RWPE1 (cell line): Measurements from ENCODE around the gene TMEM145.
A peak's percentile ranks its signal among the peaks of the same experiment; 100 is the strongest.

Source experiments
- CTCF ChIA-PET: fragments of 350-600 bp; sonication (Branson Sonifier 250); formaldehyde crosslinking; extraction: SDS; loops from one replicate; lab custom pipeline; 2021; lab: Yijun Ruan, JAX
- POLR2A ChIA-PET: fragments of 400-600 bp; formaldehyde crosslinking; extraction: SDS; loops from one replicate; lab custom pipeline; 2020; ENCODE audit warnings: antibody characterized with exemption; ENCODE audit not compliant: low non-redundant PET; lab: Yijun Ruan, JAX
- DNase-seq: peaks from one replicate; pipeline ENCODE4 v3.0.0; 2012; ENCODE audit warnings: low spot score
- H3K27ac ChIP-seq: fragments of 450-650 bp; 2 replicates; pipeline ENCODE4 v1.5.1; 2017
- TF ChIP-seq, protein P1 (sequence below): fragments of 450-650 bp; conservative IDR thresholded peaks from 2 replicates; pipeline ENCODE4 v1.5.1; 2017; ENCODE audit warnings: low read depth, mild to moderate bottlenecking

TMEM145 gene

DNA sequence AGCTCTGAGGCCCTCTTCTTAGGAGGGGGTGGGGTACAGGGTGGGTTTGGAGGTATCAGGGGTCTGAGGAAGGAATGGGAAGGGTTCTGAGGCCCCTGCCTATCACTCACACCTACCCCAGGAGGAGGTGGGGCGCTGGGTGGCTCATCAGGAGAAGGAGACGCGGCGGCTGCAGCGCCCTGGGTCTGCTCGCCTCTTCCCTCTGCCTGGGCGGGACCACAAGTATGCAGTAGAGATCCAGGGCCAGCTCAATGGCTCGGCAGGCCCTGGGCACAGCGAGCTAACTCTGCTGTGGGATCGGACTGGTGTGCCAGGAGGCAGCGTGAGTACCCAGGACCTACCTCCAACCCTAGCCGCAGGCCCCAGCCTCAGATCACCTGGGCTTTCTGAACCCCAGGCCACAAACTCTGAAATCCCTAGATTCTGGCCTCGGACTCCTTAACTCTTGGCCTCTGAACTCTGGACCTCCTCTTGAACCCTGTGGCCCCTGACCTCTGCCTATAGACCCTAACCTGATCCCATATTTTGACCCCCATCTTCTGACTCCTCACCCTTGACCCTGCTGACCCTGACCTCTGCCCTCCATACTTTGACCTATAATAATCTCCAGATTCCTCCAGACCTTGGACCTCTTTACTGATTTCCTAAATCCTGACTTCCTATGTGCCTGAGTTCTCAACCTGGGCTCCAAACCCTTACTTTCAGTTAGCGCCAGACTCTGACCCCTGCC lies 36.4 kb downstream of the TMEM145 start:
- no peak for DNase-seq
- TF ChIP-seq, protein P1, sequence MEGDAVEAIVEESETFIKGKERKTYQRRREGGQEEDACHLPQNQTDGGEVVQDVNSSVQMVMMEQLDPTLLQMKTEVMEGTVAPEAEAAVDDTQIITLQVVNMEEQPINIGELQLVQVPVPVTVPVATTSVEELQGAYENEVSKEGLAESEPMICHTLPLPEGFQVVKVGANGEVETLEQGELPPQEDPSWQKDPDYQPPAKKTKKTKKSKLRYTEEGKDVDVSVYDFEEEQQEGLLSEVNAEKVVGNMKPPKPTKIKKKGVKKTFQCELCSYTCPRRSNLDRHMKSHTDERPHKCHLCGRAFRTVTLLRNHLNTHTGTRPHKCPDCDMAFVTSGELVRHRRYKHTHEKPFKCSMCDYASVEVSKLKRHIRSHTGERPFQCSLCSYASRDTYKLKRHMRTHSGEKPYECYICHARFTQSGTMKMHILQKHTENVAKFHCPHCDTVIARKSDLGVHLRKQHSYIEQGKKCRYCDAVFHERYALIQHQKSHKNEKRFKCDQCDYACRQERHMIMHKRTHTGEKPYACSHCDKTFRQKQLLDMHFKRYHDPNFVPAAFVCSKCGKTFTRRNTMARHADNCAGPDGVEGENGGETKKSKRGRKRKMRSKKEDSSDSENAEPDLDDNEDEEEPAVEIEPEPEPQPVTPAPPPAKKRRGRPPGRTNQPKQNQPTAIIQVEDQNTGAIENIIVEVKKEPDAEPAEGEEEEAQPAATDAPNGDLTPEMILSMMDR, result no peak
- ChIA-PET POLR2A (no interaction called here), CTCF (no interaction called here)
- no peak overlapping the region for H3K27ac ChIP-seq

DNA sequence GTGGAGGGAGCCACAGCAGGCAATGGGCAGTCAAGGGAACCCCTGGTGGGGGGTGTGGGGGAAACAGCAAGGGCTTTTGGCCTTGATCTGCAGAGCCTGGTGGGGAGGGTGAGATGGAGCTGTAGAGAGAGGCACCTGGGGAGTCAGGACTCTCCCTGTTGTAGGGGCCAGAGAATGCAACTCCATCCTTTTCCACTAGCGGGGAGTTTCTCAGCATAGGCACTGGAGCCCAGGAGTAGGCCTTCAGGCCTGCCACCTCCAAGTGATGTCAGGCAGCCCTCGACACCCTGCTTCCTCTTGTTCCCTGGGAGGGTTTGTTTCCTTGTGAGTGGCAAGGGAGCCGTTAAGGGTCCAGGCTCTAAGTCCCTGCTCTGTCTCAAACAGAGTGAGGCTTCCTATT lies 37.3 kb downstream of the TMEM145 start:
- ChIA-PET POLR2A (no interaction called here), CTCF (interaction anchor here (1.0 kb wide), 1 partner anchor 70 kb away, joined by 3 read pairs; no protein-coding TSS in a partner anchor)
- H3K27ac ChIP-seq, result no peak overlapping the region
- DNase-seq, result no peak
- TF ChIP-seq, protein P1, result no peak

DNA sequence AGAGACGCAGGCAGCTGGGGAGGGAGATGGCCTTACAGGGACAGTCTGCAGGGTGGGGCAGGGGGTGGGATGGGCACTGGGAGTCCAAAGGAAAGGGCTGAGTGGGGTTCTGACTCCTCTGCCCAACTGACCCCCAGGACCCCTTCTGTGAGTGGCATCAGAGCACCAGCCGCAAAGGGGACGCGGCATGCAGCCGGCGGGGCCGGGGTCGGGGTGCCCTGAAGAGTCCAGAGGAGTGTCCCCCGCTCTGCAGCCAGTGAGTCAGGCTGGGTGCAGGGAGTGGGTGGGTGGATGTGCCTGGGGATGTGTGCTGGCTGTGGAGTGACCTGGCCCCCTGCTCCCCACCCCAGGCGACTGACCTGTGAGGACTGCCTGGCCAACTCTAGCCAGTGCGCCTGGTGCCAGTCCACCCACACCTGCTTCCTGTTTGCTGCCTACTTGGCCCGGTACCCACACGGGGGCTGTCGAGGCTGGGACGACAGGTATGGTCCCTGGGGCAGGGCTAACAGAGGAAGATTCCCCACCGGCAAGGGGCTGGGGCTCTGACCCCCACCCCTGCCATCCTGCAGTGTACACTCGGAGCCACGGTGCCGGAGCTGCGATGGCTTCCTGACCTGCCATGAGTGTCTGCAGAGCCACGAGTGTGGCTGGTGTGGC lies 38.1 kb downstream of the TMEM145 start:
- ChIA-PET CTCF (interaction anchor here (0.6 to 1.0 kb wide), 2 partner anchors 69 to 1892 kb away, joined by 3 to 6 read pairs; no protein-coding TSS in a partner anchor), POLR2A (no interaction called here)
- TF ChIP-seq, protein P1, result no peak
- no peak for DNase-seq
- 0 out of 2 replicates have a peak overlapping the region, but pooled peaks have one; percentile 33 for H3K27ac ChIP-seq

DNA sequence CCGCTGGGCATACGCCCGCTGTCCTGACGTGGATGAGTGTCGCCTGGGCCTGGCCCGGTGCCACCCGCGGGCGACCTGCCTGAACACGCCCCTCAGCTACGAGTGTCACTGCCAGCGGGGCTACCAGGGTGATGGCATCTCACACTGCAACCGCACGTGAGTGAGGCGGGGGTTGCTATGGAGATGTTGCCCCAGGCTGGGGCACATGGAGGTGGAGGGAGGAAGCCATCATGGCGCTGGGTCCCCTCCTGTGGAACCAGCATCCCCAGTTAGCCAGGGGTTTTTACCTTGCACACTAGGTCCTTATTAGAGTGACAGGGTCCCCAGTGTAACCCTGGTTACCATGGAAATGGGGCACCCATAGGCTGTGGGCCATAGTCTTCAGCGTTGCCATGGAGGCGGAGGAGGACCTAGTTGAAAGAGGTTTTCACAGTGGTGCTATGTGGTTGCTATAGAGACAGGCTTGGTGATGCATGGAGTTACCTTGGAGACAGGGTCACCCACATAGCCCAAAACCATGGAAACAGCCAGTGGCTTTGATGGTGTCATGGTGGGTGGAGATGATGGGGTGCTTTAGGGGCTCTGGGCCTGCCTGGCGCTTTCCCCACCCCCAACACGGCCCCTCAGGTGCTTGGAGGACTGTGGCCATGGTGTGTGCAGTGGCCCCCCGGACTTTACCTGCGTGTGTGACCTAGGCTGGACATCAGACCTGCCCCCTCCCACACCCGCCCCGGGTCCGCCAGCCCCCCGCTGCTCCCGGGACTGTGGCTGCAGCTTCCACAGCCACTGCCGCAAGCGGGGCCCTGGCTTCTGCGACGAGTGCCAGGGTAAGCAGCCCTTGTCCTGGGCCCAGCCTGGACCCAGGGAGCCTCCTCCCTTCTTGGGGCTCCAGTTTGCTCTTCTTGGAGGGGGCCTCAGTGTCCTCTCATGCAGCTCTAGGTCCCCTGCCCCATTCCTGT lies 39.5 kb downstream of the TMEM145 start:
- H3K27ac ChIP-seq, result peak overlapping the region; percentile 33; the same call in 1 of the 2 replicates
- DNase-seq, result no peak
- TF ChIP-seq, protein P1, result no peak
- POLR2A ChIA-PET, result no interaction called here
- CTCF ChIA-PET, result no interaction called here

DNA sequence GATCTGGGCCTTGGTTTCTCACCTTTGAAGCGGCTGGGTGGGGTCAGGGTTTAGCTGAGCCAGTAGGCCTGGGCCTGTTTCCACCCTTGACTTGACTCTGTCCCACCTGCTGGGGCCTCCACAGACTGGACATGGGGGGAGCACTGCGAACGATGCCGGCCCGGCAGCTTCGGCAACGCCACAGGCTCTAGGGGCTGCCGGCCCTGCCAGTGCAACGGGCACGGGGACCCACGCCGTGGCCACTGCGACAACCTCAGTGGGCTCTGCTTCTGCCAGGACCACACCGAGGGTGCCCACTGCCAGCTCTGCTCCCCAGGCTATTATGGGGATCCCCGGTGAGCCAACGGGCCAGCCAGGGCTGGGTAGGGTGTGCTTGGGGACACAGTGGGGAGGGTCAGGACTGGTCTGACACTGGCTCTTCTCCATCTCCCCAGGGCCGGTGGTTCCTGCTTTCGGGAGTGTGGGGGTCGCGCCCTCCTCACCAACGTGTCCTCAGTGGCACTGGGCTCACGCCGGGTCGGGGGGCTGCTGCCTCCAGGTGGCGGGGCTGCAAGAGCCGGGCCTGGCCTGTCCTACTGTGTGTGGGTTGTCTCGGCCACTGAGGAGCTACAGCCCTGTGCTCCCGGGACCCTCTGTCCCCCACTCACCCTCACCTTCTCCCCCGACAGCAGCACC lies 40.4 kb downstream of the TMEM145 start:
- DNase-seq, result no peak
- TF ChIP-seq, protein P1, result no peak
- CTCF ChIA-PET, result no interaction called here
- H3K27ac ChIP-seq, result no peak overlapping the region
- POLR2A ChIA-PET, result no interaction called here
